Calu3 (cell line): ENCODE data around the gene MGAT5. TPM values are rescaled to one million over a fixed set of nuclear protein-coding genes. Genes with fewer than 3 reads are reported as not detected.

Experiments
- BruUV-seq: library from RNA; stranded (reverse); fragments of 400-500 nt; replicated peaks from 2 replicates; lab custom pipeline; 2021; lab: Mats Ljungman, UMichigan
- CTCF ChIA-PET: fragments of 300-600 bp; sonication (Branson Sonifier 250); formaldehyde crosslinking; loops from one replicate; lab custom pipeline; 2022; ENCODE audit warnings: antibody characterized with exemption; lab: Charles Lee
- DNase-seq: peaks from one replicate; pipeline ENCODE4 v3.0.0; 2022
- H3K27ac Mint-ChIP-seq: one replicate; pipeline ENCODE4 v1.8.0; 2022; ENCODE audit warnings: mixed read lengths; ENCODE audit not compliant: unreplicated experiment
- H3K27me3 Mint-ChIP-seq: one replicate; pipeline ENCODE4 v1.8.0; 2022; ENCODE audit warnings: mixed read lengths; ENCODE audit not compliant: unreplicated experiment
- H3K36me3 Mint-ChIP-seq: one replicate; pipeline ENCODE4 v1.8.0; 2022; ENCODE audit warnings: mild to moderate bottlenecking, moderate library complexity, mixed read lengths; ENCODE audit not compliant: insufficient read depth, unreplicated experiment
- H3K4me1 Mint-ChIP-seq: one replicate; pipeline ENCODE4 v1.8.0; 2022; ENCODE audit warnings: mild to moderate bottlenecking, low read depth, mixed read lengths; ENCODE audit not compliant: unreplicated experiment
- H3K4me3 Mint-ChIP-seq: one replicate; pipeline ENCODE4 v1.8.0; 2022; ENCODE audit warnings: mild to moderate bottlenecking, low read depth, moderate library complexity, mixed read lengths; ENCODE audit not compliant: unreplicated experiment
- H3K9me3 Mint-ChIP-seq: one replicate; pipeline ENCODE4 v1.8.0; 2022; ENCODE audit warnings: low read depth, mixed read lengths; ENCODE audit not compliant: unreplicated experiment
- intact Hi-C: fragments of 100-400 bp; cut with micrococcal nuclease; formaldehyde crosslinking; loops from one replicate; pipeline ENCODE4 v1.10.0; 2022; ENCODE audit not compliant: unreplicated experiment
- total RNA-seq: library from RNA; stranded (reverse); gene quantifications from 2 replicates; pipeline ENCODE4 v1.2.3, GENCODE V29; 2022
- TF ChIP-seq, protein P1 (sequence below): fragments of 200-600 bp; IDR thresholded peaks from one replicate; pipeline ENCODE4 v1.8.0; 2022; ENCODE audit warnings: antibody characterized with exemption; ENCODE audit not compliant: unreplicated experiment

Gene MGAT5
- total RNA-seq, 1 experiment from 2014 or later = 129 TPM

DNA sequence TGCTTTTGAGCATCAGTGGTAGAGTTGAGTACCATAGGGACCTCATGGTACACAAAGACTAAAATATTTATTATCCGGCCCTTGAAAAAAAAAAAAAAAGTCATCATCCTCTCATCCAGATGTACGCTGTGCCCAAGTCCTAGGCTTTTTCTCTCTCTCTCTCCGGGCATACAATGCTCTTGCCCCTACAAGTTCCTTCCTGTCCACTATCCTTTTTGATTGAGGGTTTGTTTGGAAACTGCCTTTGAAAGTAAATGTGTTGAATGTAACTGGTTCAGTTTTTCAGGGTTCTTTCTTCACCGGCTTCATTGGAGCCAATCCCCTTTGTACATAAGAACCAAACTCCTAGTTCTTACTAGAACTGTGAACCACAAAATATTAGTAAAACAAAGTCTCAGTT, 130.3 kb downstream of the MGAT5 start:
- Mint-ChIP-seq H3K4me3 (no peak overlapping the region), H3K27ac (no peak overlapping the region), H3K36me3 (no peaks in the 10 kb centered on the region), H3K4me1 (no peaks in the 10 kb centered on the region), H3K27me3 (no peaks in the 10 kb centered on the region), H3K9me3 (no peaks in the 10 kb centered on the region)
- intact Hi-C loops = no loop called here
- CTCF ChIA-PET = no interaction called here
- BruUV-seq = no TSS peak
- TF ChIP-seq, protein P1, sequence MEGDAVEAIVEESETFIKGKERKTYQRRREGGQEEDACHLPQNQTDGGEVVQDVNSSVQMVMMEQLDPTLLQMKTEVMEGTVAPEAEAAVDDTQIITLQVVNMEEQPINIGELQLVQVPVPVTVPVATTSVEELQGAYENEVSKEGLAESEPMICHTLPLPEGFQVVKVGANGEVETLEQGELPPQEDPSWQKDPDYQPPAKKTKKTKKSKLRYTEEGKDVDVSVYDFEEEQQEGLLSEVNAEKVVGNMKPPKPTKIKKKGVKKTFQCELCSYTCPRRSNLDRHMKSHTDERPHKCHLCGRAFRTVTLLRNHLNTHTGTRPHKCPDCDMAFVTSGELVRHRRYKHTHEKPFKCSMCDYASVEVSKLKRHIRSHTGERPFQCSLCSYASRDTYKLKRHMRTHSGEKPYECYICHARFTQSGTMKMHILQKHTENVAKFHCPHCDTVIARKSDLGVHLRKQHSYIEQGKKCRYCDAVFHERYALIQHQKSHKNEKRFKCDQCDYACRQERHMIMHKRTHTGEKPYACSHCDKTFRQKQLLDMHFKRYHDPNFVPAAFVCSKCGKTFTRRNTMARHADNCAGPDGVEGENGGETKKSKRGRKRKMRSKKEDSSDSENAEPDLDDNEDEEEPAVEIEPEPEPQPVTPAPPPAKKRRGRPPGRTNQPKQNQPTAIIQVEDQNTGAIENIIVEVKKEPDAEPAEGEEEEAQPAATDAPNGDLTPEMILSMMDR = no peak
- DNase-seq = no peak

DNA sequence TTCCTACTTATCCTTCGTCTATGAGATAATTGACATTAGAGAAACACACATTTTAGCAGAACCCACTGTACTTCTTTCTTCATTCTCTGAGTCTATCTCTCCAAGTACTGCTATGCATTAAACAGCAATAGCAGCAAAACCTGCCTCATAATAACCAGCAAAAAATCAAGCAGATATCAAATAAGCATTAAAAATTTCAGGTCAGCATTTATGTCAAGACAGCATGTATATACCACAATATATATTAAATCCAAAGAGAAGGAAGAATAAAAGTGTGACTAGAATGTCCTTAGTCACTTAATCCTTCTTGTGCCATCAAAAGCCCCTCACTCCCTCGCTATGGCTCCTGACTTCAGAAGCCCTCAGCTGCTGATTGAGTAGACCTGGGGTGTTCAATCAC, 131.3 kb downstream of the MGAT5 start:
- no TSS peak for BruUV-seq
- Mint-ChIP-seq H3K36me3 (no peaks in the 10 kb centered on the region), H3K4me3 (no peak overlapping the region), H3K9me3 (no peaks in the 10 kb centered on the region), H3K4me1 (no peaks in the 10 kb centered on the region), H3K27ac (no peak overlapping the region), H3K27me3 (no peaks in the 10 kb centered on the region)
- intact Hi-C loops = no loop called here
- TF ChIP-seq, protein P1 = no peak
- CTCF ChIA-PET = no interaction called here
- no peak for DNase-seq

DNA sequence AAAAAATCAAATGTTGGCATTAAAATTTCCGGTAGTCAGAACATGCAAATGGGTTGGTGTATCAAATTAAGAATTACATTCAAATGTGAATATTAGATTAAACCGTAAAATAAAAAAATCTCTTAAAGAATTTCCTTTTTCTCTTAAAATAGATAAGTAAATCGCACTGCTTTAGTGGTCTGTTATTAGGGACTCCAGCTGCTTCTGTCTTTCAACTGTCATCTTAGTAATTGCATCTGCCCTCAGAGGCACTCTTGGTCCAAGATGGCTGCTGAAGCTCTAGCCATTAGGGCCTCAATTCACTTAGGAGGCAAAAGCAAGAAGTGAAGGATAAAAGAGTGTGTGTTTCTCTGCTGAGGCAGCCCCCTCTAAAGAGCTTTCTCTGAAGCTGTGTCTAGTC, 132.4 kb downstream of the MGAT5 start:
- H3K4me1 Mint-ChIP-seq = peaks cover 9% of the 10 kb centered on the region
- no TSS peak for BruUV-seq
- CTCF ChIA-PET = no interaction called here

DNA sequence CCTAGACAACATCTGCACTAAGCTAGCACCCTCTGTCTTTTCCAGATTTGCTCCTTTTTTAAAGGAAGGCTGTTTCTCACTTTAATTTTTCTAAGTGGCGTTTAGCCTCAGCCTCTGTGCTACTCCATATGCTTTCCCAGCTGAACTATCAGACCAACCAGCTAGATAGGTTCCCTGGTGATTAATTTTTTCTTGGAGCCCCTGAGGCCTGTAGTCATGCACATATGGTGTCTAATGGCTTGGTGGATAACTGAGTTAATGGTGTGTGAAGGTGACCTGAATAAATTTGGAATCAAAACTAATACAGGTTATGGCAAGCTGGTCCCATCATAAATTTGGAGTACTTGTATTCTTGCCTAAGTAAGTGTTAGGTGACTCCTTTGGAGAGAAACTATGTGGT, 135.5 kb downstream of the MGAT5 start:
- Mint-ChIP-seq H3K36me3 (peaks cover 10% of the 10 kb centered on the region), H3K27me3 (no peaks in the 10 kb centered on the region), H3K4me1 (peaks cover 22% of the 10 kb centered on the region), H3K4me3 (no peak overlapping the region), H3K9me3 (no peaks in the 10 kb centered on the region), H3K27ac (no peak overlapping the region)
- intact Hi-C loops = no loop called here
- CTCF ChIA-PET = interaction anchor here (0.7 kb wide), 1 partner anchor 62 kb away, joined by 3 read pairs; no protein-coding TSS in a partner anchor
- TF ChIP-seq, protein P1 = no peak
- BruUV-seq = no TSS peak
- no peak for DNase-seq

More for the DNA sequence above, 132.4 kb downstream of the MGAT5 start:
- no peak for DNase-seq
- intact Hi-C loops = no loop called here
- H3K27me3 Mint-ChIP-seq = no peaks in the 10 kb centered on the region
- no peaks in the 10 kb centered on the region for H3K9me3 Mint-ChIP-seq
- no peak overlapping the region for H3K4me3 Mint-ChIP-seq
- H3K27ac Mint-ChIP-seq = no peak overlapping the region
- peaks cover 1% of the 10 kb centered on the region for H3K36me3 Mint-ChIP-seq
- TF ChIP-seq, protein P1 = no peak
